NCI-H2227 treated with DMSO at 0.1 percent for 48 hours (cell line): ENCODE measurements around the gene PRKCH.

ENCODE experiments used
- DNase-seq: peaks from one replicate; lab custom pipeline; 2025; lab: John Stamatoyannopoulos, UW

The PRKCH gene

DNA sequence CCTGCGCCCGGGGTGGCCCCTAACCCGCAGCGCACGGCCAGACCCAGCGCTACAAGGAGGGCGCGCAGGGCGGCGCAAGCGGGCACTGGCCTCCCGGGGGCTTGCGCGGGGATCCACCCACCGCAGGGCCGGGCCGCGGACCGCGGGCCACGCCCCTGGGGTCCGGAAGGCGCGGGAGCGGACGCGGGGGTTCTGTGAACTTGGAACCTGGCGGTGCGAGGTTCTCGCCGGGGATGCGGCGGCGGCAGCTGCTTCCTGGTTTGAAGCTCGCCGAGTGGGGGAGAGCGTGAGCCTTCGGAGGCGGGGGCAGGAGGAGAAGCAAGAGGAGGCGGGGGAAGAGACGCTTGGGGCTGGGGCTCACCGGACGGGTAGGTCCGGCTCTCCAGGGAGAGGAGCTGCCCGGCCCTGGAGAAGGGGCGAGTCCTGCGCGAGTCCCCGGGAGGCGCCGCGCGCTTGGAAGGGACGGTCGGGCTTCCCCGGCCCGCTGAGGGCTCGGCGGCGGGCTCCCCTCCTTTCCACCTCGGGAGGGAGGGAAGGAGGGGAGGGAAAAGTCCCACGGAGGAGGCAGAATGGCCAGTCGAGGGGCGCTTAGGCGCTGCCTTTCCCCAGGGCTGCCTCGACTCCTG lies at the start of gene PRKCH:
Gene PRKCH, plus strand, starts transcription at position 195 of the 626 bp plus-strand sequence. CDS start 523 bp downstream, outside the sequence.
- no peak for DNase-seq

- DNase-seq = no peak
Measured at GRCh38 chr14:61277232-61277631, 44.1 kb upstream of the PRKCH start.

DNA sequence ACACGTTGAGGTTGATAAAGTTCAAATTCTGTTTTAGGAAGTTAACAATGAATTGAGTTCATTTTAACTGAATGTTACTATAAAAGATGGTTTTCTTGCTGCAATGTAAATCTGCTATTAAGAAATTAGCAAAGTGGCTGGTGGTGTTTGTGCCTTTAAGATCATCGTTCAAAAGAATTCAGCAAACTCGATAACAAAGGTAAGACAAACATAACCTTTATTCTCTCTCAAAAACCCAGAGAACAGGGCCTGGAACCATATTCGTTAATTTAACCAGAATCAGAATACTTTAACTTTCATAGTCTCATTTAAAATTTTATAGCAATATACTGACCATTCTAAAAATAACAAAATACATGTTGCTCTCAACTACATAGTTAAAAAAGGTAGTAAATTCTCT lies 43.6 kb upstream of the PRKCH start:
- DNase-seq = no peak

- DNase-seq = no peak
Measured at GRCh38 chr14:61279082-61279481, 42.3 kb upstream of the PRKCH start.

DNA sequence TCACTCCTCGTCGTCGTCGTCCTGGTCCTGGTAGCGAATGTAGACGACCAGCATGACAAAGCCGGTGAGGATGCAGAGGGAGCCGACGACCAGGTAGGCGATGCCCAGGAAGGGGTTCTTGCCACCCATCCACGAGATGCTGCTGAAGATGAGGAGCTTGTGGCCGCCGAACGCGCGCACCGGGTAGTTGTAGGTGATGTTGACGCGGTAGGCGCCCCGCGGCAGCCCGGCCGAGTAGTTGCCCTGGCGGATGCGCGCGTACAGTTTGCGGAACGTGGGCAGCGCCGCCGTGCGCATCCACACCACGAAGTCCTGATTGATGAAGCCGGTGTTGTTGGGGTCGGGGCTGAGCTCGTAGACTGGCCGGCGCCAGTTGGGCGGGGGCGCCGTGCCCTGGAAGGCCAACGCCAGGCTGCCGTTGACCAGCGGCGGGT lies 41.3 kb upstream of the PRKCH start:
- DNase-seq = no peak

DNA sequence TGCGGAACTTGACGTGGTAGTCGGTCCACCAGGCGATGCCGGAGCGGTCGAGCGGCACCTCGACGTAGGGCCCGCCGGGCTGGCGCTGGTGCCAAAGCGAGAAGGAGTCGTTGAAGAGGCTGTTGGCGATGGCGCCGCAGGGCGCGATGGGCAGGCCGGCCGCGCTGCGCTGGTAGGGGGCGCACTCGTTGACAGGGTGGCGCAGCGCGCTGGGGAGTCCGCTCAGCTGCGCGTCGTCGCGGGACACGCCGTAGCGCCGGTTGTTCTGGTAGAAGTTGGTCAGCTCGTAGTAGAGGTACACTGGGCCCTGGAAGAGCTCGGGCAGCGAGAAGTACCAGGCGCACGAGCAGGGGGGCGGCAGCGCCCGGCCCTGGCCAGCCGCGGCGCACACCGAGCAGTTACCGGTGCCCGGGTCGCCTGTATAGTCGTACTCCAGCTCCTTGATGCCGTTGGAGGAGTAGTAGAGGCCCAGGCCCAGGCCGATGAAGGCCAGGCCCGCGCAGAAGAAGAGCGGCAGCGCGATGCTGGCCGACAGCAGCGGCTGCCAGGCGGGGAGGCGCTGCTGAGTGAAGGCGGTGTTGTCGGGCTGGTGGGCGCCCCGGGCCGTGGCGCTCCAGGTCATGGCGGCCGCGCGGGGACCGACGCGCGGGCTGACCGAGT lies 40.7 kb upstream of the PRKCH start:
- no peak for DNase-seq

DNA sequence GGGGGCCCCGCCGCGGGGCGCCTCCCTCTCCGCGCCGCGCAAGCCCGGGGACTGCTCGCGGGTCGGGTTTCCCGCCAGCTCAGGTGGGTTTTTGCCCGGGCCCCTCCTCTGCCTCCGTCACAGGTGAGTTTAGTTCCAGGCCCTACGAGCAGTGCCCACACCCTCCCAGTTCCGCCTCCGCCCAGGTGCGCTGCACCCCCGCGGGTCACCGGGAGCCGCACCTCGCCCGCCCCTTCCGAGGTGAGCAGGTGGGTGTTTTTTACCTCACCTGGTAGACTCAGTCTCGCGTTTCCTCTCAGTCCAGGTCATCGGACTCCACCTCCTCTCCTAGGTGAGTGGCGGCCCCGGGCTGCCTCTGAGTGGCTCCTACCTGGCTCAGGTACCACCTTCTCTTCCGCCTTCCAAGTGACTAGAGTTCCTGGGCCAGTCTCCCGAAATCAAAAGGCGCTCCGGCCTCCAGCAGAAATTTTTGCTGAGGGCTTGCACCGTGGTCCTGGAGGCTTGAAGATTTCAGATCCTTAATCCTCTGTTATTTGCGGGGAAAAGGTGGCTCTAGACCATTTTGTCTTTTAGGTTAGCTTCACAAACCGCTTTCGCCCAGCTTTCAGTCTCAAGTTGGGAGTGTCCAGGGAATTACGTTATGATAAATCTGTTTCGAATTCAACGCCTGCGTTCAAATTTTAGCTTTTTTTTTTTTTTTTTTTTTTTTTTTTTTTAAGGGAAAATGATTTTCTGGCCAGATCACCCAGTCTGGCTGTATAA lies 40.0 kb upstream of the PRKCH start, which contains the start of gene TMEM30B:
Gene TMEM30B, minus strand, starts transcription at position 153 of the 762 bp plus-strand sequence. CDS start 191 bp downstream, outside the sequence.
- no peak for DNase-seq

DNA sequence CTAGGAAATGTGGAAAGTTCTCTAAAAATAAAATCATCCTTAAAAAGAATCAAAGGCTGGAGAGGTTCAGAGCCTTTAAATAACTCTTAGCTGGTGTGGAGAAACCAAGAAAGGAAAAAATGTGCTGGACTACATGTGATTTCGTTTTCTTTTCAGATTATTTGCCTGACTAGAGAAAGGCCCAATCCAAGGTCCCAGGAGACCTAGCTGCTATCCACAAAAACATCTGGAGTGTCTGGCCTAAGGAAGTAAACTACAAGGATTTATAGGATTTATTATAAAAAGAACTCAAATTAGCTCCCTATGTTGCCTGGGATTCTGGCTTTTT lies 39.5 kb upstream of the PRKCH start:
- DNase-seq = no peak

DNA sequence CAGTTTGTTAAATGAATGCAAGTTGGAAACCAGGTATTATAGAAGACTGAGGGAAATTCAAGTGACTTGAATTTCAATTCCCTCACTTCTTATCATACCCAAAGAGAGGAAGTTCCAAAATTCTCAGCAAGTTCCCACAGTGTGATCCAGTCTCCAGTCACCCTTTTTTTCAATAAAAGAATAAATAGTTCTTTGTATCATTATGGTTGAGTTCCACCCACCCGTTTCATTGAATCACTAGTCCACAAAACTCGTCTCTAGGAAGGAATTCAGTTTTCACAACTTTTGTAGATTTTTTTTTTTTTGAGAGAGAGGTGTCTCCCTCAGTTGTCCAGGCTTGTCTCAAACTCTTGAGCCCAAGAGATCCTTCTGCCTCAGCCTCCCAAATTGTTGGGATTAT lies 38.6 kb upstream of the PRKCH start:
- DNase-seq = no peak

DNA sequence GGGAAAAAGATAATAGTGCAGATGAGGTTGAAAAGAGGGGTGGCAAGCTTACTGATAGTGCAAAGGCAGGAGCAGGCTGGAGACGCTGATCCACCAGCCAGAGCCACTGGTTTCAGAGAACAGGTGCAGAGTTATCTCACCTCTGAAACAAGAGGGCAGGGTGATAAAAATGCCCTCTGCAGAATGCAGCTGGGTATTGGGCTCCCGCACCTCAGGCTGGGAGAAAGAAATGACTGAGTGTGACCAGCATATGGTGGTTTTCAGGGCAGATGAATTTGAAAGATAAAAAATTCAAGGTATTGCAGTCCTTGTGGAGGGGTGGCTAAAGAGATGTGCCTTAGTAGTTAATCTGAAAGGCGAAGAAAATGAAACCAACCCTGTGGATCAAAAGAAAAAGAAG lies 37.4 kb upstream of the PRKCH start:
- DNase-seq = no peak

- no peak for DNase-seq
Measured at GRCh38 chr14:61285364-61285763, 36.0 kb upstream of the PRKCH start.

GRCh38 chr14:61287196-61287595 lies 34.2 kb upstream of the PRKCH start:
- DNase-seq = no peak

DNA sequence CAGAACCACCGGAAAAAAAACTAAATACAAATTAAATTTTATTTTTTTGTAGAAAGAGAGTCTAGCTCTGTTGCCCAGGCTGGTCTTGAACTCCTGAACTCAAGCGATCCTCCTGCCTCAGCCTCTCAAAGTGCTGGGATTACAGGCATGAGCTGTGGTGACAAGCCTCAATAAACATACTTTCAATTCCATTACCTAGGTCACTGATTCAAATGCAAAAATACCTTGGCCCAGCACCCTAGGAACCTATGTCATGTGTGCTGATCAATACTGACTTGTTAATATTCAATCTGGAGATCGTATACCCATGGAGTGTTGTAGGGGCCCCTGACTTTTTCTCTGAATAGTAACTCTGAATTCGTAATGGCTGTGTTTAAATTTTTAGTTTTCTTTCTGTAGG lies 33.2 kb upstream of the PRKCH start:
- no peak for DNase-seq

DNA sequence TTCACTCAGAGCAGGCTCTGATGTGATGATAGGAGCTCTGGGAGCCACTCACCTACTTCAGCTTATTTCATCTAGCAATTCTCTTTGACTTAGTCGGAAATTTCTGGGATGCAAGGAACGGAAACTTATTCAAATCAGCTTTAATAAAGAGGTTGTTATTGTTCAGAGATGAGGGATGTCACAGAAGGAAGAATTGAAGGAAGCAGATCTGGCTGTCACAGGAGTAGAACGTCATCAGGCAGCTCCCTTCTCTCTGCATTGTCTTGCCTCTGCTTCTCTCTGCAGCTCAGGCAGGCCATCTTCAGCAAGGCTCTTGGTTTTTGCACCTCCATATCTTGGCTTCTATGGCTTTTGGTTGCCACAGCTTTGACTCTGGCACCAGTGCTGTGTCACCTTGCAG lies 32.7 kb upstream of the PRKCH start:
- no peak for DNase-seq

DNA sequence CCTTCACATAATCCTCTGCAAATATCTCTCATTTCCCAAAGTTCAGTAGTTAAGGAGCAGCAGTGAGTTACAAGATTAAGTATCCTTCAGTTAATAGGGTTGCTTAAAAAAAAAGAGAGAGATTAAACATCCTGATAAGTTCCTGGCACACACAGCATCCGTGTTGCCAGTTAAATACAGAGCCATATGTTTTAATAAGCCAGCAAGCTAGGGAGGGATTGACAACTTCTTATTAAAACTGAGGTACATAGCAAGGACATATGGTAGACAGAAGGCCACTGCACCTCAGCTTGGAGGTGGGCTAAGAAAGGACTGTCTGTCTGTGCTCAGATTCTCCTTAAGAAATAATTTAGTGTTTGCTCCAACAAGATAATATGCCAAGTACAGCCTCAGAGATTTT lies 30.7 kb upstream of the PRKCH start:
- no peak for DNase-seq

DNA sequence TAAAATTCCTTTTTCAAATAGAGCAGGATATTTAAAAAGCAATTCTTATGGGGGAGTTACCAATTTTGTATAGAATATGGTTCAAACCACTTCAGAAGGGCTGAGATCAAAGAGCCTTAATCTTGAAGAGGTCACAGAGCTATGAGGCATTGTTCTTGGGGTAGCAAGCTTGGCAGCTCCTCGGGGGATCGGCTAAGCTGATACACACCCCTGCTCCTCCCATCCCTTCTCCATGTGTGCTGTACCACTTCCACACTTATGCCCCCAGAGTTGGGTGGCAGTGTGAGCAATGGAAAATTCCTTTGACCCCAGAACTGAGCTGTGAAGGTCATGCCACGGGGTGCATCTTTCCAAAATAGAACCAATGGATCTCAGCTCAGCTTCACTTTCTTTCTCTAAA lies 25.2 kb upstream of the PRKCH start:
- DNase-seq = no peak

DNA sequence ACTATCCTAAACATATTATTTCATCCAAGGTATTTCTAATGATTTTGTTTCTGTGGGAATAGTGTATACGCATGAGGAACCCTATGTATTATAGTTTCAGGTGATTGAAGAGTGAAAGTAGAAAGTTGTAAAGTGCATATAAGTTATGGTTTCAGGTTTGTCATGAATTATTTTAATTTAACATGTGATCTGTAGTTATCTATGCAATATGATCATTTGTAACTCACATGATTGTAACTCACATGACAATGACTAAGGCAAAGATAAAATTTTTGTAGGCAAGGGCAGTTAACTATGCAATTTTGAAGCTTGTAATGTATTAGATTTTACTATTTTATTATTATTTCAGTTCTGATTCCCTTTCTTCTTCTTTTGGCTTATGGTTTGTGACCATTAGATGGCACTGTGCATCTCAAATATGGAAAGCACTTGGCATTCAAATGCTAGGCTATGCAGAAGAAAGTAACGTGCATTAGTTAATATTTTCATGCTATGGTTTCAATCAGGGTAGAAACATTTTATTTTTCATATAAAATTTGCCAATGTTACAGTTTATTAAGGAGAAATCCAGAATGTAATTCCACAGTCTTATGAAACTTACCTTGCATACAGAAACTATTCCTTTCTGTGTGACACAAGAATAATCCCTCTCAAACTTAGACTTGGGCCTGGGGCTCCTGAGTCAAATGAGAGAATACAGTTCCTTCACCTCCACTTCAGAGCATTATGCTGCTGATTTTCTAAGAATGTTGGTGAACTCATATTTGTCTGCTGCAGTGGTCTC lies 24.5 kb upstream of the PRKCH start:
- no peak for DNase-seq

- no peak for DNase-seq
Measured at GRCh38 chr14:61297581-61297980, 23.8 kb upstream of the PRKCH start.

DNA sequence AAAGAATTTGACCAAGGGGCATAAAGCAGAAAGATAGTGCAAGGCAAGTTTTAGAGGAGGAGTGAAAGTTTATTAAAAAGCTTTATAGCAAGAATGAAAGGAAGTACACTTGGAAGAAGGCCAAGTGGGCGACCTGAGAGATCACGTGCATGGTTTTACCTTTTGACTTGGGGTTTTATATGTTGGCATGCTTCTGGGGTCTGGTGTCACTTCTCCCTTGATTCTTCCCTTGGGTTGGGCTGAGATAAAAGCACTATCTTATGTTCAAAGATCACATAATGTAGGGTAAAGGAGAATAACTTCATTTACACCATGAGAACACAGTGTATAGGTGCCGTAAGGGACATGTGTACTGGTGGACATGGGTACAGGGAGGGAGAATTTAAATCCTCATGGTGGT lies 22.6 kb upstream of the PRKCH start:
- no peak for DNase-seq

- DNase-seq = no peak
Measured at GRCh38 chr14:61300209-61300608, 21.2 kb upstream of the PRKCH start.

GRCh38 chr14:61300754-61301153 lies 20.6 kb upstream of the PRKCH start:
- no peak for DNase-seq

DNA sequence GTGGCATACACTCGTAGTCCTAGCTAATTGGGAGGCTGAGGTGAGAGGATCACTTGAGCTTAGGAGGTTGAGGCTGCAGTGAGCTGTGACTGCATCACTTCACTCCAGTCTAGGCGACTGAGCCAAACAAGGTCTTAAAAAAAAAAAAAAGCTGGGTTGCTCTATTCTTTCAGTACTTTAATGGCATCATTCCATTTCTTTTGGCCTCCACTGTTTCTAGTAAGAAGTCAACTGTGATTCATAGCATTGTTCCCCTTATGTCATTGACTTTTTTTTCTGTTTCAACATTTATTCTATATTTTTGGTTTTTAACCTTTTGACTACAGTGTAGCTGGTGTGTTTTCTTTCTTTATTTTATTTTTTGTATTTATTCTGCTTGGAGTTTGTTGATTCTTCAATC lies 16.7 kb upstream of the PRKCH start:
- DNase-seq = no peak

DNA sequence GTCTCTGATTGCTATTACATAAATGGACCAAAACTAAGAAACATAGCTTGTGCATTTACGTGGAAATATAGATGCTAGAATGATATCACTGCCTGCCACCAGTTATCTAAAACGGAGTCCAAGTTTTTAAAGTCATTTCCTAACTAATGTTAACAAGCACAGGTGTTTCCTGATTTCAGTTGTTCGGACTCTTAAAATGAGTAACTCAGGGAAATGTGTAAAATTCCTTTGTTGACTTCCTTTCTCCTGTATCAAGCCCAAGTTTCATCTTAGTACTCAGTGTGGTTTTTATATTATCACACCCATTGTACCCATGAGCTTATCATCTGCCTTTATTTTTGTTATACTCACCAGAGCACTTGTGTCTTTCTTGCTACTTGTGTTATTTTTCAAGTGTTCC lies 13.2 kb upstream of the PRKCH start:
- no peak for DNase-seq
